EH (cell line): ENCODE measurements around the gene TBC1D30.
"Not testable (repeated sequence)": the region's sequence is repeated elsewhere in the genome, so short reads cannot be mapped to it uniquely, and the experiment has no call there.

Experiments used
- DNase-seq: peaks from one replicate; pipeline ENCODE4 v3.0.0-alpha.2; 2015; ENCODE audit warnings: low read depth

TBC1D30 gene, protein sequence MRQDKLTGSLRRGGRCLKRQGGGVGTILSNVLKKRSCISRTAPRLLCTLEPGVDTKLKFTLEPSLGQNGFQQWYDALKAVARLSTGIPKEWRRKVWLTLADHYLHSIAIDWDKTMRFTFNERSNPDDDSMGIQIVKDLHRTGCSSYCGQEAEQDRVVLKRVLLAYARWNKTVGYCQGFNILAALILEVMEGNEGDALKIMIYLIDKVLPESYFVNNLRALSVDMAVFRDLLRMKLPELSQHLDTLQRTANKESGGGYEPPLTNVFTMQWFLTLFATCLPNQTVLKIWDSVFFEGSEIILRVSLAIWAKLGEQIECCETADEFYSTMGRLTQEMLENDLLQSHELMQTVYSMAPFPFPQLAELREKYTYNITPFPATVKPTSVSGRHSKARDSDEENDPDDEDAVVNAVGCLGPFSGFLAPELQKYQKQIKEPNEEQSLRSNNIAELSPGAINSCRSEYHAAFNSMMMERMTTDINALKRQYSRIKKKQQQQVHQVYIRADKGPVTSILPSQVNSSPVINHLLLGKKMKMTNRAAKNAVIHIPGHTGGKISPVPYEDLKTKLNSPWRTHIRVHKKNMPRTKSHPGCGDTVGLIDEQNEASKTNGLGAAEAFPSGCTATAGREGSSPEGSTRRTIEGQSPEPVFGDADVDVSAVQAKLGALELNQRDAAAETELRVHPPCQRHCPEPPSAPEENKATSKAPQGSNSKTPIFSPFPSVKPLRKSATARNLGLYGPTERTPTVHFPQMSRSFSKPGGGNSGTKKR

DNA sequence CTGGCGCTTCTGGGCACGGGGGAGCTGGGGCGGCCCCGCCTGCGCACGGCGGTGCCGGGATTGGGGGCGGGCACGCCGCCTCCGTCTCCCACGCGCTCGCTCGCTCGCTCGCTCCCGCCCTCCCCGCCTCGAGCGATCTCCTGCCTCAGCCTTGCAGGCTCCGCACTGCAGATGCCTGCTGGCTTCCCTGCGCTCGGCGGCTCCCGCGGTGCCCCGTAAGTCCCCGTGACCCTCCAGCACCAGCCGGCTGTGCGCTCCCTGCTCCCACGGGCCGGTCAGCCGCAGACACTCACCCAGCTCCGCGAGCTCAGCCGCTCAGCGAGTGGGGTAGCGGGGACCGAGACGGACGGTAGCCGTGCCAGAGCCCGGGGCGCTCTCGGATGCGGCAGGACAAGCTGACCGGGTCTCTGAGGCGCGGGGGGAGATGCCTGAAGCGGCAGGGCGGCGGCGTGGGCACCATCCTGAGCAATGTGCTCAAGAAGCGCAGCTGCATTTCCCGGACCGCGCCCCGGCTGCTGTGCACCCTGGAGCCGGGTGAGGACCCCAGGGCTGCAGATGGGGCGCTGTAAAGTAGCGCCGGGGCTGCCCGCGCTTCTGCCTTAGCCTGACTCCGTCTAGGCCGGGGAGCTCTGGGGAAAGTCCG is at the start of gene TBC1D30:
Gene TBC1D30 (plus strand): TSS at position 148 of the 643 bp plus-strand sequence. CDS start 233 bp downstream, at position 381.
- DNase-seq: peak; percentile 20

DNA sequence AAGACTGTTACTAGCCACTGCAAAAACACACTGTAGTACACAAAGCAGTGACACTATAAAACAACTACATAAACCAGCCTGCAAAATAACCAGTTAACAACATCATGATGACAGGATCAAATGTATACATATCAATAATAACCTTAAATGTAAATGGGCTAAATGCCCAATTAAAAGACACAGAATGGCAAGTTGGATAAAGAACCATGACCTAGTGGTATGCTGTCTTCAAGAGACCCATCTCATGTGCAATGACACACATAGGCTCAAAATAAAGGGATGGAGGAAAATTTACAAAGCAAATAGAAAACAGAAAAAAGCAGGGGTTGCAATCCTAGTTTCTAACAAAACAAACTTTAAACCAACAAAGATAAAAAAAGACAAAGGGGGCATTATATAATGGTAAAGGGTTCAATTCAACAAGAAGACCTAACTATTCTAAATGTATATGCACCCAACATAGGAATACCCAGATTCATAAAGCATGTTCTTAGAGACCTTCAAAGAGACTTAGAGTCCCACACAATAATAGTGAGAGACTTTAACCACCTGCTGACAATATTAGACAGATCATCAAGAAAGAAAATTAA is 49.2 kb upstream of the TBC1D30 start:
- DNase-seq: not testable (repeated sequence)

DNA sequence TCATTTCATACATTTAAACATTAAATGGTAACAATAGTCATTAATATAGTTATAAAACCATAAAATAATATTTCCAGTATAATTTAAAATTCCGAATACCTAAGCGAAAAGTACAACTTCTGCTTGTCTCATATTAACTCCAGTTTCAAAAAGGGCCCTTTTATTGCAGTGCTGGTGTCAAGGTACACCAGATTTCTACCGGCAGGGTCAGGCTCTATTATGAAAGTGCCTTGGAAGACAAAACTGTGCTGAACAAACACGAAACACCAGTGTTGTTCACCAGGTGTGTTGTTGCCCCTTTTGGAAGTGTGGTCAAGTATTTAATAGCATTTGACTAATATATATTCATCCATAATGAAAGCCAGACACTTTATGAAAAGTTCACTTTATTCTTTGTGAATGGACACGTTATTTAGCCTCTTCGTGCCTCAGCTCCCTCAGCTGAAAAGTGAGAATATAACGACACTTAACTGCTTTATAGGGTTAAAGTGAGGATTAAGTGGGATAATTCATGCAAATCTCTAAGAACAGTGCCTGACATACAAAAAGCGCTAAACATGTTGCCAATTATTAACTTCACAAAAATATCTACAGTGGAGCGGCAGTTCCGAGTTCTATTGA is 45.0 kb upstream of the TBC1D30 start:
- DNase-seq: no peak

DNA sequence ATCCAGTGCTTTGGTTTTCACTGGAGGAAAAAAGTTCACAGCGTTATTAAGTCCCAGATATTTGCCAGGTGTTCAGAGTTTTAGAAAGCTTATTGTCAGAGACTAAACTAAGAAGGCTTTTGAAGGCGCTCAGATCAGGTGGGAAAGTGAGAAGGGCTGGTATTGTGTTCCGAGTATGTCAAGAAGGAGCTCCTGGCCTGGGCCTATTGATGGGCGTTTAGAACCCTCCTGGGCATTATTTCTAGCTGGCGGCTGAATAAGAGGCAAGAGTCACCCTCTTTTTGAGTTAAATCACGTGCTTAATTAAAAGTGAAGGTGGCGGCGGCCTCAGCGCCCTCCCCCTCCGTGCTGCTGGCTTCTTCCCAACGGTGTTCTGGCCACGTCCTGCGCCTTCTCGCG is 44.3 kb upstream of the TBC1D30 start:
- DNase-seq: no peak

- peak; percentile 21 for DNase-seq
Observed at GRCh38 chr12:64780531-64781279, 43.7 kb upstream of the TBC1D30 start.

GRCh38 chr12:64781280-64782190 is 42.9 kb upstream of the TBC1D30 start:
- DNase-seq: no peak

GRCh38 chr12:64782191-64782876 is 42.1 kb upstream of the TBC1D30 start:
- no peak for DNase-seq

DNA sequence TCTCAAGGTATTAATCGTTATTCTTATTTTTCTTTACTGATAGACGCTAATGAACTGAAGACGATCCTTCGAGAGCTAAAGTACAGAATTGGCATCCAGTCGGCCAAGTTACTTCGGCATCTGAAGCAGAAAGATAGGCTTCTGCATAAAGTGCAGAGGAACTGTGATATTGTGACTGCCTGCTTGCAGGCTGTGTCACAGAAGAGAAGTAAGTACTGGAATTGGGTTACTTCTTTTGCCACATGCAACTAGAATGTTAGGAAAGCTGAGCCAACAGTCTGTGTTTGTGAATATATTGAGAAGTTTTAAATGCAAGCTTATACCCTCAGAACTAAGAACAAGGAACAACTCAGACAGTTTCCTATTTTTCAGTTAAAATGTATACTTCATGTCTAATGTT is 38.6 kb upstream of the TBC1D30 start:
- DNase-seq: no peak

GRCh38 chr12:64790166-64790565 is 34.3 kb upstream of the TBC1D30 start:
- no peak for DNase-seq

DNA sequence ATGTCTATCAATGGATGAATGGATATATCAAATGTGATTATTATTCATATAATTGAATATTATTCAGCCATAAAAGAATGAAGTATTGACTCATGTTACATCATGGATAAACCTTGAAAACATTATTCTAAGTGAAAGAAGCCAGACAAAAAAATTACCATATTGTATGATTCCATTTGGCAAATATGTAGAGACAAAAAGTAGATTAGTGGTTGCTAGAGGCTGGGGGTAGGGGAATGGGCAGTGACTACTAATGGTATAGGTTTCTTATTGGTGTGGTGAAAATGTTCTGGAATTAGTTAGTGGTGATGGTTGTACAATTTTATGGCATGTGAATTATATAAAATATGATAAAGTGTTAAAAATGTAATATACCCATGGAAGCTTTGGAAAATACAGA is 33.4 kb upstream of the TBC1D30 start:
- no peak for DNase-seq

- no peak for DNase-seq
Observed at GRCh38 chr12:64792128-64792527, 32.3 kb upstream of the TBC1D30 start.

- DNase-seq: no peak
Observed at GRCh38 chr12:64793610-64794009, 30.8 kb upstream of the TBC1D30 start.

DNA sequence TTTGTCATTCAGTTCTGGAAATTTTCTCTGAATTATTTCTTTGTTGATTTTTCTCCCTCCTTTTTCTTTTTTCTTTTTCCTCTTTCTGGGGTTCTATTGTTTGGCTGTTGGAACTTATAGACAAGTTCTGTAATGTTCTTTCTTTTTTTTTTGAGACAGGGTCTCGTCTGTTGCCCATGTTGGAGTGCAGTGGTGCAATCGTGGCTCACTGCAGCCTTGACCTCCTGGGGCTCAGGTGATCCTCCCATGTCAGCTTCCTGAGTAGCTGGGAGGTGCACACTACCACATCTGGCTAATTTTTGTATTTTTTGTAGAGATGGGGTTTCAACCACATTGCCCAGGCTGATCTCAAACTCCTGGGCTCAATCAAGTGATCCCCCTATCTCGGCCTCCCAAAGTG is 30.1 kb upstream of the TBC1D30 start:
- no peak for DNase-seq

GRCh38 chr12:64796205-64796845 is 28.1 kb upstream of the TBC1D30 start:
- DNase-seq: peak; percentile 89

DNA sequence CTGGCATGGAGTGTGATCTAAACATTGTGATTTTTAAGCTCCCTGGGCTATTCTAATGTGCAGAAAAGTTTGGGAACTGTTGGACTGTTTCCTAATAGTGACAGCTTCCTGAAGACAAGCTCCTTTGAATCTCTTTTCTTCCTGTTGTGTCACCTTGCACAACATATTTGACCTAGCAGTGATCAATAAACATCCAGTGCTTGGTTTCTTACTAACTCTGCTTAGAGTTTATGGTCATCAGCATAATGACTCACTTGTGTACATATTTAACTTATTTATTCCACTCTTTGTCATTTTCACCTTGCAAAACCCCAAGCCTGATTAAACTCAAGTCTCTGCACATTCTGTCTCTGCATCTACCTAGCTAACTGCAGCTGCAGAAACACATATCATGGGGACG is 27.3 kb upstream of the TBC1D30 start:
- no peak for DNase-seq

DNA sequence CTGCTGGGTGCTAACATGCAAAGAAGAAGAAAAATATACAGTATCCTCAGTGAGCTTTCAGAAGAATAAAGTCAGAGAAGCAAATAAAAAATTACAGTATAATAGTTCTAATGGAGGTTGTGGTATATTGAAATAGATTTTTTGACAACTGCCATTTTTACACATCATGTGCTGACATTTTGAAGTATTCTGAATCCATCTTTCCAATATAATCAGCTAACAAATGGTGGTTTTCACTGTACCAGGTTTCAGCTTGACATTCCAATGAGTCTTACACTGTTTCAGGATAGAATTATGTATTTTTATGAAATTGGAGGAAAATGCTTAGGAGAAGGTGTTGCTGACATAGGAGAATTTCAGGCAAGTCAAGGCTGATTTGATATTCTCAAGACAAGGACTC is 26.3 kb upstream of the TBC1D30 start:
- no peak for DNase-seq

DNA sequence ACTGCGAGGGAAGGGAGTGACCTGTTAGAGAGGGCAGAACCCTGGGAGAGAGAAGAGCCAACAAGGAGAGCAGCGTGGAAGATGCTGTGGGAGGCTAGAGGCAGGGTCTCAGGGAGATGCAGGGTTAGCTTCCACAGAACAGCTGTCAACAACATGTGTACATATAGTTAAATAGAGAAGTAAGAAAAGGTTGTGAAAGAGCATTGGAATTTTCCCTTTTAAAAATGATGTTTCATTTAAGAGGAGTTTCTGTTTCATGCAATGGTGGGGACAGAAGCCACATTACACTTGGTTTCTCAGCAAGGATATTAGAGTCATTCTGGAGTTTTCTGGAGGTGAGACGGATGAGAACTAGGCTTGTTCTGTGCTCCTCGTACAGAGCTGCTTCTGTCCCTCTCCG is 23.8 kb upstream of the TBC1D30 start:
- no peak for DNase-seq

GRCh38 chr12:64801381-64801780 is 23.1 kb upstream of the TBC1D30 start:
- DNase-seq: peak; percentile 20

GRCh38 chr12:64802180-64802775 is 22.2 kb upstream of the TBC1D30 start:
- DNase-seq: peak; percentile 46
